Caco-2 (cell line): Measurements from ENCODE around the gene TAP1. TPM values are rescaled to one million over a fixed set of nuclear protein-coding genes. Genes with fewer than 3 reads are reported as not detected.

Source experiments
- BruUV-seq: library from RNA; stranded (reverse); fragments of 400-500 nt; replicated peaks from 2 replicates; lab custom pipeline; 2021; lab: Mats Ljungman, UMichigan
- CTCF ChIA-PET: fragments of 300-600 bp; sonication (Branson Sonifier 250); formaldehyde crosslinking; loops from one replicate; lab custom pipeline; 2022; ENCODE audit warnings: antibody characterized with exemption; lab: Charles Lee
- POLR2A ChIA-PET: fragments of 300-600 bp; sonication (Branson Sonifier 250); formaldehyde crosslinking; loops from one replicate; lab custom pipeline; 2022; ENCODE audit warnings: antibody characterized with exemption; lab: Charles Lee
- DNase-seq, 2 experiments: peaks; one replicate each; pipeline versions ENCODE4 v3.0.0 to v3.0.0-alpha.2; 2020 to 2022
- H3K27me3 ChIP-seq: replicated peaks from 2 replicates; pipeline ENCODE4 v1.6.0; 2011; ENCODE audit warnings: low read length; ENCODE audit not compliant: control insufficient read depth, insufficient read depth
- H3K36me3 ChIP-seq: 2 replicates; pipeline ENCODE4 v1.5.1; 2011; ENCODE audit warnings: low read length; ENCODE audit not compliant: control insufficient read depth, insufficient read depth
- H3K4me1 ChIP-seq: fragments of 250-450 bp; sonication (Bioruptor Pico); 2 replicates; pipeline ENCODE4 v1.5.1; 2020; ENCODE audit warnings: mild to moderate bottlenecking
- H3K4me3 ChIP-seq: 2 replicates; pipeline ENCODE4 v1.5.1; 2011; ENCODE audit warnings: low read depth, mild to moderate bottlenecking, control low read depth, low read length
- H3K9me3 ChIP-seq: fragments of 250-450 bp; sonication (Bioruptor Pico); 2 replicates; pipeline ENCODE4 v1.5.1; 2020; ENCODE audit warnings: mild to moderate bottlenecking, moderate library complexity
- H3K27ac Mint-ChIP-seq: one replicate; pipeline ENCODE4 v1.8.0; 2022; ENCODE audit warnings: mixed read lengths; ENCODE audit not compliant: unreplicated experiment
- H3K27me3 Mint-ChIP-seq: one replicate; pipeline ENCODE4 v1.8.0; 2022; ENCODE audit warnings: mixed read lengths; ENCODE audit not compliant: insufficient read depth, unreplicated experiment
- H3K36me3 Mint-ChIP-seq: one replicate; pipeline ENCODE4 v1.8.0; 2022; ENCODE audit warnings: mild to moderate bottlenecking, mixed read lengths; ENCODE audit not compliant: insufficient read depth, unreplicated experiment
- H3K4me1 Mint-ChIP-seq: one replicate; pipeline ENCODE4 v1.8.0; 2022; ENCODE audit warnings: low read depth, mixed read lengths; ENCODE audit not compliant: unreplicated experiment
- H3K4me3 Mint-ChIP-seq: one replicate; pipeline ENCODE4 v1.8.0; 2022; ENCODE audit warnings: mild to moderate bottlenecking, moderate library complexity, mixed read lengths; ENCODE audit not compliant: unreplicated experiment
- H3K9me3 Mint-ChIP-seq: one replicate; pipeline ENCODE4 v1.8.0; 2022; ENCODE audit warnings: mixed read lengths; ENCODE audit not compliant: unreplicated experiment
- intact Hi-C: fragments of 100-400 bp; cut with micrococcal nuclease; formaldehyde crosslinking; loops from one replicate; pipeline ENCODE4 v1.10.0; 2022; ENCODE audit not compliant: unreplicated experiment
- total RNA-seq: library from RNA; stranded (reverse); gene quantifications from 2 replicates; pipeline ENCODE4 v1.2.3, GENCODE V29; 2022
- TF ChIP-seq, protein P1 (sequence below), 2 experiments: fragments of 200-600 bp in 1 of 2; IDR thresholded peaks; 1 replicate in 1 of 2; 2 replicates in 1 of 2; pipeline versions ENCODE4 v1.5.1 to v1.8.0; 2011 to 2022; ENCODE audit warnings: antibody characterized with exemption in 1 of 2, control low read depth in 1 of 2, inconsistent platforms in 1 of 2, low read depth in 1 of 2, low read length in 1 of 2, mild to moderate bottlenecking in 1 of 2, moderate library complexity in 1 of 2; ENCODE audit not compliant: insufficient read depth in 1 of 2, severe bottlenecking in 1 of 2, unreplicated experiment in 1 of 2

TAP1 gene
- total RNA-seq, 1 experiment from 2014 or later = 3.7 TPM

DNA sequence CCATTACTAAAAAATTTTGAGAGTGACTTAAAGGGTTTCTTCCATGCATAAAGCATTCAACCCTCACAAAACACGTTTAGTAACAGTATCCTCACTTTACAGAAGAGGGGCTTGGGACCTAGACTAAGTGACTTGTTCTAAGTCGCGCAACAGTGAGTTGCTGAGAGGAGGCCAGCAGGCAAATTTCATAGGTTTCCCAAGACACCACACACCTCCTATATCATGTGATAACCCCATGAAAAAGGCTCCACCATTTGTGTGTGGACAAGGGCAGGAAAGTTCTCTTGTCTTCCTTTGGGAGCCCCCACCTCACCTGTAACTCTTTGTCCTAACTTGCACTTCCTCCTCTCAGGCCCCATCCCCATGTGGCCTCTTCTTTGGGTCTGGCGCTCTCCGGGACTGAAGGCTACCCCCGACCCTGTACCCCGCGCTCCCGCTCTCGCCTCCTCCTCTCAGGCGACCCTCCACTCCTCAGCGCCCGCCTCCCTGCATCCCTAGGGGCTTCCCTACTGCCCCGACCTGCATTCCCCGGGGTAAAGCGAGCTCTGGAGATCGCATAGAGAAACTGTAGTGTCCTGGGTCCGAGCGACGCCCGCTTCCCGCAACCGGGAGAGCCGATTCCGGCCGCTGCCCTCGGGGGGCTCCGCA is 10.0 kb downstream of the TAP1 start:
- intact Hi-C loops = no loop called here
- no TSS peak for BruUV-seq
- no peaks in the 10 kb centered on the region; the same call in 1 of the 2 replicates for H3K27me3 ChIP-seq
- Mint-ChIP-seq H3K36me3 (peaks cover 11% of the 10 kb centered on the region), H3K27me3 (peaks cover 6% of the 10 kb centered on the region), H3K9me3 (no peaks in the 10 kb centered on the region), H3K4me1 (peaks cover 5% of the 10 kb centered on the region), H3K27ac (no peak overlapping the region), H3K4me3 (peak overlapping the region; percentile 72)
- ChIA-PET POLR2A (no interaction called here), CTCF (interaction anchor here (1.7 kb wide), 1 partner anchor 10 kb away, joined by 14 read pairs; the partner anchor contains the start of genes PSMB9 and TAP1)
- TF ChIP-seq, protein P1, sequence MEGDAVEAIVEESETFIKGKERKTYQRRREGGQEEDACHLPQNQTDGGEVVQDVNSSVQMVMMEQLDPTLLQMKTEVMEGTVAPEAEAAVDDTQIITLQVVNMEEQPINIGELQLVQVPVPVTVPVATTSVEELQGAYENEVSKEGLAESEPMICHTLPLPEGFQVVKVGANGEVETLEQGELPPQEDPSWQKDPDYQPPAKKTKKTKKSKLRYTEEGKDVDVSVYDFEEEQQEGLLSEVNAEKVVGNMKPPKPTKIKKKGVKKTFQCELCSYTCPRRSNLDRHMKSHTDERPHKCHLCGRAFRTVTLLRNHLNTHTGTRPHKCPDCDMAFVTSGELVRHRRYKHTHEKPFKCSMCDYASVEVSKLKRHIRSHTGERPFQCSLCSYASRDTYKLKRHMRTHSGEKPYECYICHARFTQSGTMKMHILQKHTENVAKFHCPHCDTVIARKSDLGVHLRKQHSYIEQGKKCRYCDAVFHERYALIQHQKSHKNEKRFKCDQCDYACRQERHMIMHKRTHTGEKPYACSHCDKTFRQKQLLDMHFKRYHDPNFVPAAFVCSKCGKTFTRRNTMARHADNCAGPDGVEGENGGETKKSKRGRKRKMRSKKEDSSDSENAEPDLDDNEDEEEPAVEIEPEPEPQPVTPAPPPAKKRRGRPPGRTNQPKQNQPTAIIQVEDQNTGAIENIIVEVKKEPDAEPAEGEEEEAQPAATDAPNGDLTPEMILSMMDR (IDR thresholded peaks at IDR 0.05; ENCODE audit: insufficient read depth in 1 of 2, low read depth in 1 of 2, low read length in 1 of 2, severe bottlenecking in 1 of 2, unreplicated experiment in 1 of 2) = no peak
- no peak for DNase-seq
- no peaks in the 10 kb centered on the region for H3K36me3 ChIP-seq
- no peaks in the 10 kb centered on the region; the same call in 1 of the 2 replicates for H3K4me1 ChIP-seq
- H3K4me3 ChIP-seq = peak overlapping the region; percentile 47
- no peaks in the 10 kb centered on the region for H3K9me3 ChIP-seq

DNA sequence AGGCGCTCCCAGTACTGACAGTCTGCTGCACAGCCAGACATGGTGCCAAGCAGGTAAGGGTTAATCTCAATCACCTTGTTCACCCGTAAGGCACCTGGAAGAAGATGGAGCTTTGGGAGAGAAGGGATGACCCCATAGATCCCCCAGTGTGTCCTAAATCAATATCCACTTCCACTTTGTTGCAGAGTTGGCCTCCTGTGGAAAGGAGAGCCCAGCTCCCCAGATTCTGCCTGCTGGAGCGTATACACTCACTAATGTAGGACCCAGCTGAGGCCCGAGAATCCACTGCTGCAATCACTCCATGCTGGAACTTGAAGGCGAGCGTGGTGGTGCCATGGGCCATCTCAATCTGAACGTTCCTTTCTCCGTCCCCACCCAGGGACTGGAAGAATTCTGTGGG is 10.8 kb downstream of the TAP1 start:
- no peak for DNase-seq
- ChIA-PET POLR2A (interaction anchor here (0.5 kb wide), 1 partner anchor 15 kb away, joined by 5 read pairs; no protein-coding TSS in a partner anchor), CTCF (interaction anchor here (0.8 to 1.9 kb wide), 2 partner anchors 11 to 25 kb away, joined by 3 to 5 read pairs; partner anchors contain the start of genes PSMB9 and TAP1)
- Histone ChIP-seq H3K27me3 (no peaks in the 10 kb centered on the region; the same call in 1 of the 2 replicates), H3K4me1 (peaks cover 3% of the 10 kb centered on the region), H3K36me3 (no peaks in the 10 kb centered on the region), H3K4me3 (no peak overlapping the region), H3K9me3 (no peaks in the 10 kb centered on the region)
- no TSS peak for BruUV-seq
- peaks cover 5% of the 10 kb centered on the region for H3K4me1 Mint-ChIP-seq
- H3K27ac Mint-ChIP-seq = no peak overlapping the region
- peak overlapping the region; percentile 72 for H3K4me3 Mint-ChIP-seq
- H3K27me3 Mint-ChIP-seq = no peaks in the 10 kb centered on the region
- TF ChIP-seq, protein P1 (IDR thresholded peaks at IDR 0.05; ENCODE audit: insufficient read depth in 1 of 2, low read depth in 1 of 2, low read length in 1 of 2, severe bottlenecking in 1 of 2, unreplicated experiment in 1 of 2) = no peak
- no peaks in the 10 kb centered on the region for H3K9me3 Mint-ChIP-seq
- intact Hi-C loops = no loop called here
- peaks cover 10% of the 10 kb centered on the region for H3K36me3 Mint-ChIP-seq

DNA sequence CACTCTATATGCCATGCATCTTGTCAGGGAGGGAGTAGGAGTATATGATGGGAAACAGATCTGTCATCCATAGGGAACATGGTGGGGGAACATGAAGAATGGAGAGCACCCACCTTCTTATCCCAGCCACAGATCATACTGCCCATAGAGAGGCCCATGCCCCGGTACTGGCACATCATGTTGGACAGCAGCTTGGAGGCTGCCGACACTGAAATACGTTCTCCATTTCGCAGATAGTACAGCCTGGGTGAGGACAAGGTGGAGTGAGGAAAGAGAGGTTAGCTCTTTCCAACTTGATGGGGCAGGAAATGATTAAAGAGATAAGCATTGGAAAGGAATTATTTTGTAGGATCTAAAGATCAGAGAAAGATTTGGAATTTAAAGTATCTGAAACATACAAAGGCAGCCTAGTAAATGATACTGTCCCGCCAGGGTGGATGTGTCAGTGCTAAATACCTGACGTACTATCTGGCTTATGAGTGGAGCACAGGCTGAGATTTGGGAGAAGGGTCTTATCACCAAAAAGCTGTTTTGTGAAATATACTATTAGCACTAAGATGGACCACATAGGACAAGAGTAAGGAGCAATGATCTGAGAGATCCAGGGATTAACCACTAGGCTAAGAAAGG is 11.4 kb downstream of the TAP1 start:
- ChIA-PET CTCF (interaction anchor here (0.8 to 1.9 kb wide), 2 partner anchors 11 to 26 kb away, joined by 3 to 5 read pairs; partner anchors contain the start of genes PSMB9 and TAP1), POLR2A (interaction anchor here (0.5 to 0.6 kb wide), 2 partner anchors 15 to 1103 kb away, joined by 5 read pairs; no protein-coding TSS in a partner anchor)
- no peak for DNase-seq
- H3K9me3 ChIP-seq = no peaks in the 10 kb centered on the region
- H3K4me3 ChIP-seq = no peak overlapping the region
- Mint-ChIP-seq H3K4me1 (peaks cover 7% of the 10 kb centered on the region), H3K4me3 (no peak overlapping the region), H3K27ac (no peak overlapping the region), H3K36me3 (peaks cover 7% of the 10 kb centered on the region), H3K27me3 (no peaks in the 10 kb centered on the region), H3K9me3 (no peaks in the 10 kb centered on the region)
- H3K4me1 ChIP-seq = peaks cover 5% of the 10 kb centered on the region
- TF ChIP-seq, protein P1 (IDR thresholded peaks at IDR 0.05; ENCODE audit: insufficient read depth in 1 of 2, low read depth in 1 of 2, low read length in 1 of 2, severe bottlenecking in 1 of 2, unreplicated experiment in 1 of 2) = no peak
- intact Hi-C loops = no loop called here
- no peaks in the 10 kb centered on the region for H3K36me3 ChIP-seq
- no TSS peak for BruUV-seq
- H3K27me3 ChIP-seq = no peaks in the 10 kb centered on the region; the same call in 1 of the 2 replicates
